Skeletal muscle tissue (tissue), 4 donors: ENCODE results near the gene COL23A1. TPM values are rescaled to one million over a fixed set of nuclear protein-coding genes. Genes with fewer than 3 reads are reported as not detected.

ENCODE experiments used
- H3K27ac ChIP-seq: one replicate; pipeline ENCODE4 v1.7.0; 2013; ENCODE audit warnings: mild to moderate bottlenecking, low read depth, low read length, inconsistent platforms
- H3K27me3 ChIP-seq, 3 donors: one replicate each; pipeline ENCODE4 v1.7.0; 2013; ENCODE audit warnings: low read length in 3 of 3; ENCODE audit not compliant: control insufficient read depth in 3 of 3, insufficient read depth in 3 of 3
- H3K36me3 ChIP-seq, 3 donors: one replicate each; pipeline ENCODE4 v1.7.0; 2013; ENCODE audit warnings: low read length in 3 of 3; ENCODE audit not compliant: control insufficient read depth in 3 of 3, insufficient read depth in 3 of 3
- H3K4me1 ChIP-seq, 3 donors: one replicate each; pipeline ENCODE4 v1.7.0; 2013; ENCODE audit warnings: low read length in 3 of 3, mild to moderate bottlenecking in 3 of 3; ENCODE audit not compliant: control insufficient read depth in 3 of 3, insufficient read depth in 3 of 3
- H3K4me3 ChIP-seq, 3 donors: one replicate each; pipeline ENCODE4 v1.7.0; 2013; ENCODE audit warnings: low read length in 3 of 3
- H3K9ac ChIP-seq, 3 donors: one replicate each; pipeline ENCODE4 v1.7.0; 2013; ENCODE audit warnings: low read length in 3 of 3, mild to moderate bottlenecking in 3 of 3, moderate library complexity in 2 of 3, low read depth in 1 of 3
- H3K9me3 ChIP-seq, 3 donors: one replicate each; pipeline ENCODE4 v1.7.0; 2013; ENCODE audit warnings: low read length in 3 of 3; ENCODE audit not compliant: control insufficient read depth in 3 of 3
- total RNA-seq: library from RNA; depleted of rRNA; stranded (reverse); fragments of >200 nt; gene quantifications from one replicate; pipeline ENCODE4 v1.2.3, GENCODE V29; 2014
- donor health status: Osteomylitis.

COL23A1 gene
- total RNA-seq, 1 donor from 2014 or later = 0.52 TPM

DNA sequence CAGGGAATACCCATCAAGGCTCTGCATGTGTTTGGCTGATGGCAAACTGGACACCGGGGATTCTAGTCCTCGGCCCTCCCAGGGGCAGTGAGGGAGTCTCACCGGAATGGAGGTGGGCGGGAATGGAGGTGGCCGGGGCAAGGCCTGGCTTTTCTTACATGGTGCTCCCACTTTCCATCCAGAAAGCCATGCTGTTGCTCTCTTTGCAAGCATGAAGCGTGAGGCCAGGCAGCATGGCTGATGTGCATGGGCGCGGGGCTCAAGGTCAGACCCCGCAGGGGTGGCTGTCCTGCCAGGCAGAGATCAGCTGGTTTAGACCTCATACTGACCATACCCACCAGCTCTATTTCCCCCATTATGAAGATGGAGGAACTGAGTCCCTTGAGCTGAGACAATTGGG is 249.6 kb downstream of the COL23A1 start:
- Histone ChIP-seq H3K4me1 (no peaks in the 10 kb centered on the region), H3K27me3 (peaks cover 0 to 15% (median 0%) of the 10 kb centered on the region in 3 donors), H3K36me3 (no peaks in the 10 kb centered on the region), H3K9ac (no peak overlapping the region), H3K4me3 (no peak overlapping the region), H3K9me3 (no peaks in the 10 kb centered on the region), H3K27ac (no peak overlapping the region)

DNA sequence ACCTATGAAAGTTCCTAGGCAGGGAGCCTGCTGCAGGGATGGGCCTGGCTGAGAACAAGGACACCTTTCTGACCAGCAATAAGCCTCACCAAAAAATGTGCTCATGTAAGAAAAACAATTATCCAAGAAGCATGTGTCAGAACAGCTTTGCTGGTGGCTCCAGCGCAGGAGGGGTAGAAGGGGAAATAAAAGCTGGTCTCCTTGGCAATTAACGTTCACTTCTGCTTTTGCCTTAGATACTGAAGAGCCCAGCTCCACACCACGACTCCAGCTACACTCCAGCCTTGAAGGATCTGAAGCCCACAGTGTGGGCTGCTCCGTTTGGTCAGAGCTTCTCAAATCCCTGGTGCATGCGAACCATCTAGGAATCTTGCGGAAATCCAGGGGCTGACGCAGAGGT is 250.0 kb downstream of the COL23A1 start:
- H3K9ac ChIP-seq = no peak overlapping the region
- no peaks in the 10 kb centered on the region for H3K4me1 ChIP-seq
- H3K27ac ChIP-seq = no peak overlapping the region
- no peaks in the 10 kb centered on the region for H3K9me3 ChIP-seq
- peaks cover 0 to 15% (median 0%) of the 10 kb centered on the region in 3 donors for H3K27me3 ChIP-seq
- H3K36me3 ChIP-seq = no peaks in the 10 kb centered on the region
- H3K4me3 ChIP-seq = no peak overlapping the region

DNA sequence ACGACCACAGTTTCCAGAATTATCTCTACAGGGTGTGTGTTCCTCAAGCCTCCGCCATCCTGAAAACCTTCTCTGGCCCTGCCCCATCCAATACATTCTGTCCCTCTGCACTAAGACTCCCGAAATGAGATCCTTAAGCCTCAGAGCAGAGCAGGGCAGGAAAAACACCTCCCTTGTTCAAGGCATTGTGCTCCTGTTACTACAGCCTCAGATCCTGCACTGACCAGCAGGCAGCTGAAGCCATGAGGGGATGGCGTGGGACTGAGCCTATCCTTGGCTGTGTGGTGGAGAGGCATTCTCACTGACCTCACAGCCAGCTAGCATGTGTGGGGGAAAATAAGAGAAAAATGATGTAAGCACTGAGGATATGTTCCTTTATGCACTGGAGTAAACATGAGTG is 250.9 kb downstream of the COL23A1 start:
- Histone ChIP-seq H3K4me3 (no peak overlapping the region), H3K36me3 (no peaks in the 10 kb centered on the region), H3K27me3 (peaks cover 0 to 15% (median 0%) of the 10 kb centered on the region in 3 donors), H3K4me1 (no peaks in the 10 kb centered on the region), H3K9me3 (no peaks in the 10 kb centered on the region), H3K9ac (no peak overlapping the region), H3K27ac (no peak overlapping the region)

DNA sequence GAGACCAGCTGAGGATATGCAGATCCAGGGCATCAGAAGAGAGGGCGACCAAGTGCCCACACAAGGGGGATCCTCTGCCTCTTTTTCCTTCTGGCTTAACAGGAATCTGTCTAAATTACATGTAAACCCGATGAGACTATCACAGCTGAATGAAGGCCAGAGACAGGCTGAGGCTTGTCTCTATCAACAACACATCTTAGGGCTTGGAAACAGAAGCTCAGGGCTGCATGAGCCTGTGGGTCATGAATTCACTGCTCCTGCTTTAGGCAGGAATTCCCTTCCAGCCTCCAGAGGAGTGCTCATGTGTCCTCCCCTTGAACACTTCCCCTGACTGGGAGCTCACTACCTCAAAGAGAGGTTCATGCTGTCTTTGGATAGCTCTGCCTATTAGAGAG is 251.4 kb downstream of the COL23A1 start:
- no peak overlapping the region for H3K9ac ChIP-seq
- H3K36me3 ChIP-seq = no peaks in the 10 kb centered on the region
- H3K4me3 ChIP-seq = no peak overlapping the region
- H3K27me3 ChIP-seq = peaks cover 0 to 15% (median 0%) of the 10 kb centered on the region in 3 donors
- no peaks in the 10 kb centered on the region for H3K4me1 ChIP-seq
- no peaks in the 10 kb centered on the region for H3K9me3 ChIP-seq
- H3K27ac ChIP-seq = no peak overlapping the region

DNA sequence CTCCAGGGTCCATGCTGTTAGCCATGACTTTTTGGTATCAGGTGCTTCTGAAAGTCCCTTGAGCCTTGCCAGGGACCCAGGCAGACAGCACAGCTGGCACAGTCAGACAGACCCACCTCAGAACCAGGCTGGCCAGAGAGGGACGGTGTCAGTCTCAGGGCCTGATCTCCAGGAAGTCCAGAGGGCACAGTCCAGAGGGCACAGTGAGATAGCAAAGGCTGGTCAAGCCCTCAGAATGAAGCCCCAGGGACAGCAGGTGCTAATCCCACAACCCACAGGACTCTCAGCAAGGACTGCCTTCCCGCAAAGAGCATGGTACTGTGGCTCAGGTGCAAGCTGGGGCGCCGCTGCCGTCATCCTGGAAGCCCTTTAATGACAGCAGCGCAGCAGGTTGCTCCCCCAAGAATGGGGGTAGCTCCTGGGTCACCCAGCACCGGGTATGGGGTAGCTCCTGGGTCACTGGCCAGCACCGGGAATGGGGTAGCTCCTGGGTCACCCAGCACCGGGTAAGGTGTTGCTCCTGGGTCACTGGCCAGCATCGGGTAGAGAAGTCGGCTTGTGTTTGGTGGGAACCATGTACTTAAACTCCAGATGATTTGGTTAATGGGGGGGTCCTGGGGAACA is 252.0 kb downstream of the COL23A1 start:
- Histone ChIP-seq H3K9ac (no peak overlapping the region), H3K9me3 (no peaks in the 10 kb centered on the region), H3K27ac (no peak overlapping the region), H3K36me3 (no peaks in the 10 kb centered on the region), H3K4me3 (no peak overlapping the region), H3K4me1 (no peaks in the 10 kb centered on the region), H3K27me3 (peaks cover 0 to 15% (median 0%) of the 10 kb centered on the region in 3 donors)

- H3K27me3 ChIP-seq = peaks cover 0 to 15% (median 0%) of the 10 kb centered on the region in 3 donors
- H3K4me3 ChIP-seq = no peak overlapping the region
- H3K27ac ChIP-seq = no peak overlapping the region
- peaks cover 3% of the 10 kb centered on the region in 3 donors for H3K4me1 ChIP-seq
- no peaks in the 10 kb centered on the region for H3K36me3 ChIP-seq
- no peak overlapping the region for H3K9ac ChIP-seq
- H3K9me3 ChIP-seq = no peaks in the 10 kb centered on the region
These were observed 252.9 kb downstream of the COL23A1 start for GRCh38 chr5:178337334-178337741.

DNA sequence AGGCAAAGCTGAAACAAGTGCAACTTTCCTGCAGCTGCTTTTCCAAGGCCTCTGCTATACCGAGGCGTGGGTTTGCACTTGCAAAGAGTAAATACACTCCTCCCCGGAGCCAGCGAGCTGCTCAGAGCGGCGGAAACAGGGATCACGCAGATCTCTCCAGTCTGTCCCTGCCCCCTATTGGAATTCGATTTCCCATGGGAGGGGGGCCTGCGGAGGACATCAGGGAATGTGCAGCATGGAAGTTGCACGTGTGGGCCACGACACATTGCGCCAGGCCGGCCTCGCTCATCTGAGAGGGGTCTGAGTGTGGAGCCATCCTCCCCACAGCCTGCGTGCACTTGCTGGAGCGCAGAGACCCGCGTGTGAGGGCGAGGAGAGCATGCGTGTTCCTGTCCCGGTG is 253.3 kb downstream of the COL23A1 start:
- Histone ChIP-seq H3K9ac (no peak overlapping the region), H3K27me3 (peaks cover 0 to 14% (median 0%) of the 10 kb centered on the region in 3 donors), H3K4me1 (peaks cover 8% of the 10 kb centered on the region in 3 donors), H3K36me3 (no peaks in the 10 kb centered on the region), H3K4me3 (no peak overlapping the region), H3K9me3 (no peaks in the 10 kb centered on the region), H3K27ac (no peak overlapping the region)

DNA sequence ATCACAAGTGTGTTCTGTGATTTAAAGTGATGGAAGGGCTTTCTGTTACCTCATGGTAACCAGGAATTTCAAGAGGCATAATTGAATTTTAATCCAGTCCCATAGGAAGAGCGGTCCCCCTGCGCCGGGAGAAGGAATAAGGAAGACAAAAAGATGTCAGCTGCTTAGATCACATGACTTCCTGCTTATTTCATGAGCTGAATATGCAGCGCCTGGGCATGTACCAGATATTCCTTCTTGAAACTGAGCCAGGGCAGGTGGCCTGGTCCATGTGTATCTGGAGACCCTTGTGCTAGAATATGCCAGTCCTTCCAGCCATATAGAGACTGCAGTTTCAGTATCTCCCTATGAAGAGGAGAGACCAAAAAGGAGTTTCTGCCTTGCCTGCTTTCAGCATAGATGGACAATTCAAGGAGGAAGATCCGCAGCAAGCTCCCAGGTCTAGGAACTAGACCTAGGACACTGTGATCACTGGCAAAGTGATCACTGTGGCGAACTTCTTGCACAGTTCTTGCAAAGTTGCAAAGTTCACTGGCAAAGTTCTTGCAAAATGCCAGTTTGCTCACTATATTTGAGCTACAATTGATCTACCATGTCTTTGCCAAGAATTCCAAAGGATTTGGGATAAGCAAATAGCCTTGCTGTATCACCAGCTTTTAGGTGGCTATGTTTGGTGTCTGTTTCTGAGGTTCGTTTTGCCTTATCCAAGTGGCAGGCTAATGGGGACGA is 254.7 kb downstream of the COL23A1 start:
- Histone ChIP-seq H3K4me1 (peaks cover 19 to 21% (median 21%) of the 10 kb centered on the region in 3 donors), H3K27ac (no peak overlapping the region), H3K9ac (no peak overlapping the region), H3K27me3 (peaks cover 0 to 11% (median 0%) of the 10 kb centered on the region in 3 donors), H3K36me3 (no peaks in the 10 kb centered on the region), H3K9me3 (no peaks in the 10 kb centered on the region), H3K4me3 (no peak overlapping the region)

- no peak overlapping the region for H3K9ac ChIP-seq
- no peak overlapping the region for H3K27ac ChIP-seq
- H3K4me1 ChIP-seq = peaks cover 21 to 27% (median 24%) of the 10 kb centered on the region in 3 donors
- H3K4me3 ChIP-seq = no peak overlapping the region
- no peaks in the 10 kb centered on the region for H3K36me3 ChIP-seq
- peaks cover 0 to 11% (median 0%) of the 10 kb centered on the region in 3 donors for H3K27me3 ChIP-seq
- H3K9me3 ChIP-seq = no peaks in the 10 kb centered on the region
These were observed 255.3 kb downstream of the COL23A1 start for GRCh38 chr5:178334861-178335260.

DNA sequence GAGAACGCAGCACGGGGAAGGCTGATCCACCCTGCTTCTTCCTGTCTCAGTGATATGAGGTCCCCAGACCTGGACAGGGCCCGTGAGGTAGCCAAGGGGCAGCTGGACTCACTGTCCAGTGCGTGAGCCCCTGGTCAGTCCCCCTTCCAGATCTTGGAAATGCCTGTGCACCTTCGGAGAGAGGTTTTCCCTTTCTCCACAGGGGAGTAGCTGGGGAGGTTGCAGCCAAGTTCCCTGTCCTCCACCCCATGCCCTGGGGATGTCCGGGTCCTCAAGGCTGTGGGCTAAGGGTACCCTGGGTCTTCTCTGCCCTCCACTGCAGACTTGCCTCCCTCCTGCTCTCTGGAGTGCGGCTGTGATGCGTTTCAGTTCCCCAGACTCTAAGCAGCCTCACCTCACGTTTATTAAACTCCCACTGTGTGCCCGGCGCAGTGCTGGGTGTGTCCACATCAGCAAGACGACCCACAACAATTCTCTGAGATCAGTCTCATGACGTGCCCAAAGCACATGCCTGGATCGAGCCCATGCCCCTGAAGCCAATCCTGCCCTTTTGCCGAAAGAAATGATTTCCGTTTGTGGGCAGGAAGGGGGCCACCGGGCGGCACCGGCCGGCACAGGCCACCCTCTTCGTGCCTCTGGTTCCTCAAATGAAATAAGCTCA is 256.2 kb downstream of the COL23A1 start:
- Histone ChIP-seq H3K4me3 (no peak overlapping the region), H3K27ac (no peak overlapping the region), H3K27me3 (peaks cover 0 to 8% (median 0%) of the 10 kb centered on the region in 3 donors), H3K4me1 (peaks cover 23 to 28% (median 25%) of the 10 kb centered on the region in 3 donors), H3K9me3 (no peaks in the 10 kb centered on the region), H3K36me3 (no peaks in the 10 kb centered on the region), H3K9ac (no peak overlapping the region)
